Right renal cortex interstitium (tissue), 3 donors: ENCODE data around the gene BUD23. TPM values are rescaled to one million over a fixed set of nuclear protein-coding genes. Genes with fewer than 3 reads are reported as not detected.
"Not testable (repeated sequence)": the region's sequence is repeated elsewhere in the genome, so short reads cannot be mapped to it uniquely, and the experiment has no call there.

Source experiments
- DNase-seq, 3 donors: peaks; one replicate each; pipeline ENCODE4 v3.0.0-alpha.2; 2013; ENCODE audit warnings: low read depth in 3 of 3, low spot score in 2 of 3
- polyA plus RNA-seq, 3 donors: library from polyadenylated mRNA; unstranded; fragments of 120-200 nt; gene quantifications; one replicate each; pipeline ENCODE4 v1.2.1, GENCODE V29; 2013; ENCODE audit not compliant: insufficient read length in 3 of 3

Gene BUD23
- polyA plus RNA-seq, 3 donors, result 78.7 to 85.6 (median 79.1) TPM

DNA sequence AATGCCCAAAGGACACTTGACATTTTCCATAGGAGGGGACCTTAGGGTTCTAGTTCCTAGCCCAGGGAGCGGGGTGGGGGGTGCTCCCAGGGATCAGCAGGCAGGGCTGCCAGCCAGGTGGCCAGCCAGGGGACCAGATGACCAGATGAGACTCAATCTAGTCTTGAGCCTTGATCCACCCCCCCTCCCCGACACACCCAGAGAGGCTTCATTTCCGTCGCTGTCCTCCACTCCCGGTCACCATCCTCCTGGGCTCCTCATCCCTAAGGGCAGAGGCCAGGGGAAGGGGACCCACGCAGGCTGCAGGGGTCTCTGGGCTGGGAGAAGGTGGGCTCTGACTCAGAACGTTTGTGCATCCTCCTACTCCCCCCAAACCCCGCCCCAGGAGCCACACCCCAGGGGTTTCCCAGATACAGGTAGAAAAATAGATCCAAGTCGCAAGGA lies 35.1 kb downstream of the BUD23 start:
- DNase-seq, result no peak

DNA sequence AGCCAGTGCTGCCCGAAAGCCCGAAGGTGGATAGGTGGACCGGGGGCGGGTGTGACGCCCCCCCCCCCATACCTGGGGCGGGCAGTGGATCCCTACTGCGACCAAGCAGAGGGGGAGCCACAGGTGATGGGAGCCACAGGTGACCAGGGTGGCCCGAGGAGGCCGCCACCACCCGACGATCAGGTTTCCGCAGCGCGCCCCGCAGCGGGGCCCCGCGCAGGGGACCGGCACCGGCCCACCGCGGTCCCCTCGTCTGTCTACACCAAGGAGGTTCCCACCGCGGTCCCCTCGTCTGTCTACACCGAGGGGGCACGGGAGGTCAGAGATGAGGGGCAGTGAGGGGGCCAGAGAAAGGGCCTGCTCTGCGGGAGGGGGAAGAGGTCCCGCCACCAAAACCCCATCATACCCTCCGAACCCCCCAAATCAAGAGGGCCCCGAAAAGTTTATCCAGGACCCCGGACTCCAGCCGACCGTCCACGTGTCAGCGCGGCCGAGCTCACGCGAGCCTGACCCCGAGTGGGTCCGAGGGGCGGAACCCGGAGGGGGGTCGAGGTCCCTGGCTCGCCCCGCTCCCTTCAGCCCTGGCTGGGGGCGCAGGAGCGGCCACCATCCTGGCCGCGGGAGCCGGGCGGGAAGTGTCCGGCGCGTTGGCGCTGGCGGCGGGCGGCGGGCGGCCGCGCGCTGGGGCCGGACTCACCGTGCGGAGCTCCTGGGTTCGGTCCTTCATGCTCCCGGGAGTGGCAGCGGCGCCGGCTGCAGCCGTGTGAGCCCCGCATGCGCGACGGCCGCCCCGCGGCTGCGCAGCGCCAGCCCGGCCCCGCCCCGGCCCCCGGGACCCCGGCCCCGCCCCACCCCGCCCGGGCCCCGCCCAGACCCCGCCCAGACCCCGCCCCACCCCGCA lies 35.8 kb downstream of the BUD23 start, which contains the start of gene STX1A:
TSS of gene STX1A (minus strand) at position 765 of the 901 bp plus-strand sequence. CDS start at position 727, 38 bp downstream.
- no peak for DNase-seq

DNA sequence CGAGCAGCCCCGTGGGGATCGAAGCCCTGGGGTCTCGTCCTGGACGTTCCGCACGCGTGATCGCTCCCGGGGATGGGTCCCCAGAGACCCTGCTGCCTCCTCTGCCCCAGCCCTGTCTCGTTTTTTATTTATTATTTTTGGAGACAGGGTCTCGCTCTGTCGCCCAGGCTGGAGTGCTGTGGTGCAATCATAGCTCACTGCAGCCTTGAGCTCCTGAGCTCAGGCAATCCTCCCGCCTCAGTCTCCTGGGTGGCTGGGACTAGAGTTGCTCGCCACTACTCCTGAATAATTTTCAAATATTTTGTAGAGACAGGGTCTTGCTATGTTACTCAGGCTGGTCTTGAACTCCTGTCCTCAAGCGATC lies 36.4 kb downstream of the BUD23 start:
- DNase-seq, result no peak

DNA sequence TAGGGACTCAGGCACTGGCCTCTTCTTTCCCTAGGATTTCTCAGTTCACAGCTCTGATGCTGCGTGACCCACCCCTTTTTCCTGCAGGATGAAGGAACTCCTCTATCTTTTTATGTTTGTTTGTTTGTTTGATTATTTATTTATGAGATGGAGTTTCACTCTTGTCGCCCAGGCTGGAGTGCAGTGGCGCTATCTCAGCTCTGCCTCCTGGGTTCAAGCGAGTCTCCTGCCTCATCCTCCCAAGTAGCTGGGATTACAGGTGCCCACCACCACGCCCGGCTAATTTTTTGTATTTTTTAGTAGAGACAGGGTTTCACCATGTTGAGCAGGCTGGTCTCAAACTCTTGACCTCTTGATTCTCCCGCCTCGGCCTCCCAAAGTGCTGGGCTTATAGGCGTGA lies 37.0 kb downstream of the BUD23 start:
- not testable (repeated sequence) for DNase-seq

DNA sequence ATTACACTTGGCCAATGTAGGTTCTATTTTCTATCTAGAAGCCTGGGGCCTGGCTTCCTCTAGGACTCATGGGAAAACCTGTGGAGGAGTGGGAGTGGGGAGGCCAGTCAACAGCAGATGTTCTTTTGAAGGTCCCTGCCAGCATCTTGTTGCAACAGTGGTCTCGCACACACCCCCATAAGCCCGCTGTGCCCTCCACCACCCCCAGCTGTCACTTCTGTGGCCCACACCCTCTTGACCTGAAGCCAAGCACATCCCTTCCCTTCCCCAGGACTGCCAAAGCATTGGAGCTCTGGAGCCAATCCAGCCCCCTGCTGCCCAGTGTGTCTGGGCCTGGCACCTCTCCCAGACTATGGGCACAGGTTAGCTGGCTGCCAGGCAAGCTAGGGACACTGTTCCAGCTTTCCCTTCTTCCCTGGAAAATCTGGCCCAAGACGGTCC lies 38.0 kb downstream of the BUD23 start:
- DNase-seq, result no peak

DNA sequence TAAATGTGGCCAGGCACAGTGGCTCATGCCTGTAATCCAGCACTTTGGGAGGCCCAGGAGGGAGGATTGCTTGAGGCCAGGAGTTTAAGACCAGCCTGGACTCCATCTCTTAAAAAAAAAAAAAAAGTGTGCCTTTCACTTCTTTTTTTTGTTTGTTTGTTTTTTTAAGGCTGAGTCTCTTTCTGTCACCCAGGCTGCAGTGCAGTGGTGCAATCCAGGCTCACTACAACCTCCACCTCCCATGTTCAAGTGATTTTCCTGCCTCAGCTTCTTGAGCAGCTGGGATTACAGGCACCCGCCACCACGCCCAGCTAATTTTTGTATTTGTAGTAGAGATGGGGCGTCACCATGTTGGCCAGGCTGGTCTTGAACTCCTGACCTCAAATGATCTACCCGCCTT lies 38.8 kb downstream of the BUD23 start:
- not testable (repeated sequence) for DNase-seq

DNA sequence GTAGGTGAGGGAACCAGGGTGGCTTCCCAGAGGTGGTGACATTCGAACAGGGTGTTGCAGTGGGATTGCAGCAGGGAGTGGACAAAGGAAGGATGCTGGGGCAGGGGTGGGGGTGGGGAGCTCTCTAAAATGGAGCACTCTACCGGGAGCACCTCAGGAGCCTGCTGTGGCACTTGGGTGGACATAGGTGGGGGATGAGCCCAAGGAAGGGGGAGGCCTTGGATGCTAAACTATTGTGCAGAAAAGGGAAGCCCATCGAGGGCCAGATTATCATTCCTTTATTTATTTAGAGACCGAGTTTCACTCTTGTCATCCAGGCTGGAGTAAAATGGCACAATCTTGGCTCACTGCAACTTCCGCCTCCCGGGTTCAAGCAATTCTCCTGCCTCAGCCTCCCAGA lies 39.4 kb downstream of the BUD23 start:
- no peak for DNase-seq

DNA sequence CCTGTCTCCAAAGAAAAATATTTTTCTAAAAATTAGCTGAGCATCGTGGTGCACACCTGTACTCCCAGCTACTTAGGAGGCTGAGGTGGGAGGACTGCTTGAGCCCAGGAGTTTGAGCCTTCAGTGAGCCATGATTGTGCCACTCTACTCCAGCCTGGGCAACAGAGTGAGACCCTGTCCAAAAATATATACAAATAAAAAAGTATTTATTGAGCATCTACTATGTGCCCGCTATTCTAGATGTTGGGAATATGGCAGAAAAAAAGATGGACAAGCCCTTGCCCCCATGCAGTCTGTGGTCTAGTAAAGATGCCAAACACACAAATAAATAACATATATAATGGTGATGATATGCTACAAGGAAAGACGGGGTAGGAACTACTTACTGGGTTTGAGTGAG lies 40.4 kb downstream of the BUD23 start:
- DNase-seq, result no peak

DNA sequence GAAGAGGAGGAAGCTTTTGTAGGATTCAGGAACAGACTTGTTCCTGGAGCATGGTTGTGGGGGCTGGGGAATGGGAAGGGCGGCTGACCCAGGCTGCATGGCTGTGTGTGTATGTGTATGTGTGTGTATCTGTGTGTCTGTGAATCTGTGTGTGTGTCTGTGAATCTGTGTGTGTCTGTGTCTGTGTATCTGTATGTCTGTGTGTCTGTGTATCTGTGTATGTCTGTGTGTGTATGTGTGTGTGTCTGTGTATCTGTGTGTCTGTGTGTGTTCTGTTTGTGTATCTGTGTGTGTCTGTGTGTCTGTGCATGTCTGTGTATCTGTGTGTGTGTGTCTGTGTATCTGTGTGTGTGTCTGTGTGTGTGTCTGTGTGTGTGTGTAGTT lies 42.7 kb downstream of the BUD23 start:
- no peak for DNase-seq

DNA sequence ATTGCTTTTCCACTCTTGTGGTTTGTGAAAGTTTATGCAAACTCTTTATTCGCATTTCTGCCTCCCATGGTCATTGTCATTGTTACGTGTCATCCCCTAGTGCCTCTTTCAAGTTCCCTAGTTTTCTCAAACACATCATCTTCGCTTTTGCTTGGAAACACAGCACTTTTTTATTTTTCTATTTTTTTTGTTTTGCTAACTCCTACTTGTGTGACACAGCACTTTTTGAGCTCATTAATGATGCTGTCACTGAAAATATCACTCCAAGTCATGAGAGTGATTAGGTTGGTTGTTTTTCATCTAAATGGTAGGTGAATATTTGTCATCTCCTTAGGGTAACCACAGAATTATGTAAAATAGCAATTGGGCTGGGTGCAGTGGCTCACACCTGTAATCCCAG lies 44.6 kb downstream of the BUD23 start:
- DNase-seq, result no peak

DNA sequence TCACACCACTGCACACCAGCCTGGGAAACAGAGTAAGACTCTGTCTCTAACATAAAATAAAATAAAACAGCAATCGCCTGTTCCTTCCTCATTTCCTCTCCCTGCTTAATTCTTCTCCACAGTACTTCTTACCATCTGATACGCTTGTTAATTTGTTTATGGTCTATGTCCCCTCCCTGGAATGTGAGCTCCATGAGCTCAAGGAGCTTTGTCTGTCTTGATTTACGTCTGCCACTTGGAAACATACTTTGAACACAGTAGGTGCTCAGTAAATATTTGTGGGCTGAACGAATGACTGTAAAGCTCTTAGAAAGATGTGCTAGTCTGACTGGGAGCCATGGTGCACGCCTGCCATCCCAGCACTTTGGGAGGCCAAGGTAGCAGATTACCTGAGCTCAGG lies 45.2 kb downstream of the BUD23 start:
- DNase-seq, result no peak

DNA sequence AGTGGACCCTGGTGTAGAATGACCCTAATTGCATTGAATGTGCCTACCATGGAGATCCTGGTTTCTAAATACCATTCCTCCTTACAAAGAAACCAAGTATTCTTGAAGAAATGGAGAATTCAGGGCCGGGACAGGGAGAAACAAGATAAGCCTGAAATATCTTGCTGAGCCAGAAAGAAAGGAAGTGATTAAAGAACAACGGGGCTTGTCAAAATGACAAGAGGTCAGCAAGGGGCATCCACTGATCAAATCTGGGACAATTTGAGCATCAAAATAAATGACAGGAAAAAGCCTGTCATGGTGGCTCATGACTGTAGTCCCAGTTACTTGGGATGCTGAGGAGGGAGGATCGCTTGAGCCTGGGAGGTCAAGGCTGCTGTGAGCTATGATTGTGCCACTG lies 47.1 kb downstream of the BUD23 start:
- DNase-seq, result no peak

DNA sequence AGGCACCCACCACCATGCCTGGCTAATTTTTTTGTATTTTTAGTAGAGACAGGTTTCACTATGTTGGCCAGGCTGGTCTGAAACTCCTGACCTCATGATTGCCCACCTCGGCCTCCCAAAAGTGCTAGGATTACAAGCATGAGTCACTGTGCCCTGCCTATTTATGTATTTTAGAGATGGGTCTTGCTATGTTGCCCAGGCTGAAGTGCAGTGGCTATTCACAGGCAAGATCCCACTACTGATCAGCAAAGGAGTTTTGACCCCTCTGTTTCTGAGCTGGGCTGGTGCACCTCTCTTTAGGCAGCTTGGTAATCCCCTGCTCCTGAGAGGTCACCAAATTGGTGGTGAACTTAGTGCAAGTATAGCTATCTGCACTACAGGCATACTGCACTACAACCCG lies 49.0 kb downstream of the BUD23 start:
- DNase-seq, result no peak

DNA sequence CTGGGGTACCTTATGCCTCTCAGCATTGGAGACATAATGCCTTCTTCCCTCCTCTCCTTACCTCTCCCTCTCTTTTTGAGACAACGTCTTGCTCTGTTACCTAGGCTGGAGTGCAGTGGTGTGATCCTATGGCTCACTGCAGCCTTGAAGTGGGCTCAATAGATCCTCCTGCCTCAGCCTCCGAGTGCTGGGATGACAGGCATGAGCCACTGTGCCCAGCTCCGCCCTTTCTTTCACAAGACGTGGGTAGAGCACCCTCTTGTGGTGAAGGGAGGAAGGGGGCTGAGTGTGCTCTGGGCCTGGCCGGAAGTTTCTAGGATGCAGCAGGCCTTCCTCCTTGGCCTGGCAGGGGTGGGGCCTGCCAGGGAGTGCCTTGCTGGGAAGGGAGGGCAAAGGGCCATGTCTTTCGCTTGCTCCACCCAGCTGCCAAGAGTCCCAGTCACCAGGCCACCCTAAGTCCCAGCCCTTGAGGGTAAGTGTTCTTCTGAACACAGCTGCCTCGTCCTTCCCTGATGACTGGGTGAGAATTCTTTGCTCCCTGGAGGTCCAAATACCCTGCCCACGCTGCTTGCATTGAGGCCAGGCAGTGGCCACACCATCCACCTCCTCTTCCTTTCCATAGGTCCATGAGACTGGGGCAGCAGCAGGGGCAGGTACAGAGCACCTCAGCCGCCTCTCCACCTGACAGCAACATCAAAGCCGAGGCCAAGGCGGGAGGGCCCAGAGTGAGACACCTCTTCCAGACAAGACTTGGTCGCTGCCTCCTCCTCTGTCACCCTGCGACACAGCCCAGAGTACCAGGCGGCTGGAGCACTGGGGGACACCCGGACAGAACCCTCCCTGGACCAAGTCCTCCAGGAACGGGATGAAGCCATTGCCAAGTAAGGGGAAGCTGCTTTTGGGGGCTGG lies 51.5 kb downstream of the BUD23 start:
- DNase-seq, result no peak

DNA sequence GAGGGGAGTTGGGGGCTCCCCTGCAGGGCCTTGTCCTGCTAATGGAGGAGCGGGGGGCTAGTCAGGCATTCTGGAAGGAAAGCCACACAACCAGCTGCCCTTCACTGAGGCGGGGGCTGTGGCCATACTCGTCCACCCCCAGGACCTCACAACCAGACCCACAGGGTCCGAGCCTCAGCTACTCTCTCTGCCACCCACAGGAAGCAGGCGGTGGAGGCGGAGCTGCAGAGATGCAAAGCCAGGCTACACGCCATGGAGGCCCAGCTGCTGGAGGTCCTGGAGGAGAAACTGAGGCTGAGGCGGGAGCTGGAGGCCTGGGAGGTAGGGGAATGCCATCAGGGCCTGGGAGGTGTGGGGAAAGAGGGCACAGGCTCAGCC lies 52.1 kb downstream of the BUD23 start:
- DNase-seq, result no peak

DNA sequence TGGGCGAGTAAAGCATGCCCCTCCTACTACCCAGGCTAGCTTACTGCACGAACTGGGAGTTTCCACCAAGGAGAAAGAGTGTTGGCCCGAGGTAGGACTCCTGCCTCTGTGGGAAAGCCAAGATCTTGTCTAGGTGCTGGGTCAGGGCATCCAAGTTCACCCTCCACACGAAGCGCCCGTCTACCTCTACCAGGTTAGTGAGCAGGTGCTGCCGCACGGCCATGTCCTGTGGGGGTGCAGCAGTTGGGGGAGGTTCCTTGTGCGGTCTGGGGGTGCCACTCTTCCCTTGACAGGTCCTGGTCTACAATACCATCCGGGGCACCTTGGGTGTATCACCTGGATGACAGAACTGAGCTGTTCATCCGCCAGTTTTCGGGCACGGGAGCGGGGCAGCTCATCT lies 53.5 kb downstream of the BUD23 start:
- no peak for DNase-seq

DNA sequence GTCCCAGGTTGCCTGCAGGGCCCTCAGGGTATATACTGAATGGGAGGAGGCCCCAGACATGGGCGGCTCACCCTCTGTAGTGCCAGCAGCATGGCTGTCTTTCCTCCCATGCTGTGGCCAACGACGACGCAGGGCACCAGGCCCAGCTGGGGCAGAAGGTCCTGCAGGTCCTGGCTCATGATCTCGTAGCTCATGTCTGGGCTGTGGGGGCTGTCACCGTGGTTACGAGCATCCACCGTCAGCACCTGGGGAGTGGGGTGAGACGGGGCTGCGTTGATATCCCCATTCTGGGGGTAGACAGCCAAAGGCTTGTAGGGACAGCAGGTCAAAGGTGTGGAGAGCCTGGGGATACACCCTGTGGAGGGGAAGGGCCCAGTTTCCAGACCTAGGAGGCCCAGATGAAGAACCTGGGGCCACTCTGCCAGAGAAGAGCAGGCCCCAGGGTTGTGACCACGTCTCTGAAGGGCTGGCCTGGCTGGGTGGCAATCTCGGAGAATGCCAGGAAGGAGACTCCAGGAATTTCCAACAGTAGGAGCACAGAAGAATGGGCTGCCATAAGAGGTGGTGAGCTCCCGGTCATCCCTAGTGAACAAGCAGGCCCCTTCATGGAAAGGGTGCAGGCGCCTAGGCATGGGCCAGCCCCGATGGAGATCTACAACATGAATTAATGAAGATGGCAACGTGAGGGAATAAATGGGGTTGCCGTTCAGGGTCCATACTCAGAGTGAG lies 54.3 kb downstream of the BUD23 start:
- DNase-seq, result no peak

DNA sequence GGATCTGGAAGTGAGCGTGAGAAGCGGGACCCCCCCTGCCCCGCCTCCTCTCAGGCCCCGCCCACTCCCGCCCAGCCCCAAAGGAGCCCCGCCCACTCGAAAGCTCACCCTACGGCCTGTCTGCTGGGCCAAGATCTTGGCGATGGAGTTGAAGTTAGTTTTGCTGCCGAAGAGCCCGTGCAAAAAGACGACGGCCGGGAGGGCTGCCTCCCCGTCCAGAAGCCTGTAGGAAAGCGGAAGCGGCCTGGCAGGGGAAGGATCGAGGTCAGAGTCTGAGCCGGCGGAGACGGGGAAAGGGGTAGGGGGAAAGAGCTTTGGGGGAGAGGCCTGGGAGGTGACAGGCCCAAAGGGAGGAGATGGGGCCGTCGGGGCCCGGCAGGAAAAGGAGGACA lies 54.8 kb downstream of the BUD23 start:
- no peak for DNase-seq

DNA sequence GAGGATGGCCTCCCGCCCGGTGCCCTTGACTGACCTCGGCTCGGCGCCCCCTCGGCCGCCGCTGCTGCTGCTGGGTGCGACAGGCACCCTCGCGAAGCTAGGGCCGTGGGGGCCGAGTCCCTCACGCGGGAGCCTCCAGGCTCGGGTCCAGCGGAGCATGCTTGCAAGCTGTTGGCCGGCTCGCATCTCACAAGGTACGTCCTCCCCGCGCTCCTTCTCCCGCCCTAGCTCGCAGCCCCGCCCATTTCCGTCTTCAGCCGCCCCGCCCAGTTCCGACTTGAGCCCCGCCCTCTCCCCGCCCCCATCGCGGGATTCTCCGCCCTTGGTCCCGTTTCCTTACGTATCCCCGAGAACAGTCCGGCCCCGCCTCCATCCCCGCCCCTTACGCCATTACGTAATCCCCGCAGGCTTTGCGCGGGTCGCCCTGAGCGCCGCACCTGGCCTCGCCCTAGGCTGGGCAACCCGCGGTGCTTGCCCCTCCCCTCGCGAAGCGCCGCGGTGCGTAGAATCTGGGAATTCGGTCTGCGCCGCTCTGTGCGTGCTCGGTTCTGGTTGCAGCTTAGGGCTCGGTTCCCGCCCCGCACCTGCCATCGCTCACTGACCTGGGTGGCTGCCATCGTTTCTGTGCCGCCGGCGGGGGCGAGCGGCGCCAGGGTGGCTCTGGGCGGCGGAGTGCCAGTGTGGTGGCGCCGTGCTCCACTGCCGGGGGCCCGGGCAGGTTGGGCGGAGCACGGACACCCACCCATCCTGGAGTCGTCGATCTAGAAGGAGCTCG lies 55.4 kb downstream of the BUD23 start, which contains the start of gene ABHD11:
TSS of gene ABHD11 (minus strand) at position 191 of the 775 bp plus-strand sequence. CDS start at position 159, 32 bp downstream.
- peak; percentile 87 to 93 (median 89) for DNase-seq

DNA sequence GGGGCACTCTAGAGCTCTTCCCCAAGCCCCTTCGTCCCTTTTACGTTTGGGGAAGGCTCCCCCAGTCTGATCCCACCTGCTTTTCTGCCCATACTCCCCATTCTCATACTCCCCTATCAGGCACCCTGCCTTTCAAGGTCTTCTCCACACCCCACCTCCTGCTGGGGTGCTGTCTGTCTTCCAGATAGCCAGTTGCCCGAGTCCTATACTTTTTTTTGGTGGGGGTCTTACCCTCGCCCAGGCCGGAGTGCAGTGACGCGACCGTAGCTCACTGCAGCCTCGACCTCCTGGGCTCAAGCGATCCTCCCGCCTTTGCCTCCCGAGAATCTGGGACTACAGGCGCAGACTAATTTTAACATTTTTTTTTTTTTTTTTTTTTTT lies 56.0 kb downstream of the BUD23 start:
- no peak for DNase-seq
